Subcutaneous abdominal adipose tissue (tissue), 5 donors: ENCODE data around the gene SLC44A2.

ENCODE experiments used
- H3K27ac ChIP-seq: one replicate; pipeline ENCODE4 v1.7.0; 2013; ENCODE audit warnings: low read depth, mild to moderate bottlenecking, inconsistent platforms, low read length, moderate library complexity
- H3K27me3 ChIP-seq, 5 donors: one replicate each; pipeline ENCODE4 v1.7.0; 2013; ENCODE audit warnings: low read length in 5 of 5, inconsistent platforms in 1 of 5; ENCODE audit not compliant: control insufficient read depth in 5 of 5, insufficient read depth in 4 of 5
- H3K36me3 ChIP-seq, 5 donors: one replicate each; pipeline ENCODE4 v1.7.0; 2013; ENCODE audit warnings: low read length in 5 of 5; ENCODE audit not compliant: control insufficient read depth in 5 of 5, insufficient read depth in 5 of 5
- H3K4me1 ChIP-seq, 5 donors: one replicate each; pipeline ENCODE4 v1.7.0; 2013; ENCODE audit warnings: low read length in 5 of 5, mild to moderate bottlenecking in 3 of 5, moderate library complexity in 1 of 5; ENCODE audit not compliant: control insufficient read depth in 5 of 5, insufficient read depth in 5 of 5
- H3K4me3 ChIP-seq, 5 donors: one replicate each; pipeline ENCODE4 v1.7.0; 2013; ENCODE audit warnings: low read length in 5 of 5, low read depth in 1 of 5
- H3K9ac ChIP-seq, 5 donors: one replicate each; pipeline ENCODE4 v1.7.0; 2013; ENCODE audit warnings: low read length in 5 of 5, mild to moderate bottlenecking in 4 of 5, moderate library complexity in 3 of 5
- H3K9me3 ChIP-seq, 5 donors: one replicate each; pipeline ENCODE4 v1.7.0; 2013; ENCODE audit warnings: low read length in 5 of 5; ENCODE audit not compliant: control insufficient read depth in 5 of 5
- donor health status: healthy.
- donor health status: healthy.
- donor health status: healthy.
- donor health status: healthy.
- donor health status: healthy.

Gene SLC44A2

GRCh38 chr19:10593820-10594637 lies 31.3 kb upstream of the SLC44A2 start:
- Histone ChIP-seq H3K9ac (no peak overlapping the region), H3K36me3 (no peaks in the 10 kb centered on the region), H3K27ac (no peak overlapping the region), H3K27me3 (peaks cover 0 to 2% (median 0%) of the 10 kb centered on the region in 5 donors), H3K9me3 (no peaks in the 10 kb centered on the region), H3K4me1 (peaks cover 5 to 33% (median 20%) of the 10 kb centered on the region in 5 donors), H3K4me3 (no peak overlapping the region)

- no peaks in the 10 kb centered on the region for H3K9me3 ChIP-seq
- no peak overlapping the region for H3K9ac ChIP-seq
- H3K27ac ChIP-seq: no peak overlapping the region
Observed at GRCh38 chr19:10600149-10600548, 25.2 kb upstream of the SLC44A2 start.

GRCh38 chr19:10601999-10602329 lies 23.4 kb upstream of the SLC44A2 start:
- Histone ChIP-seq H3K27ac (no peak overlapping the region), H3K36me3 (no peaks in the 10 kb centered on the region), H3K9ac (no peak overlapping the region), H3K9me3 (no peaks in the 10 kb centered on the region), H3K4me3 (peak overlapping the region in 3 of 5 donors; percentile 18 to 97 (median 47)), H3K4me1 (peaks cover 3 to 37% (median 30%) of the 10 kb centered on the region in 5 donors), H3K27me3 (no peaks in the 10 kb centered on the region)

More at GRCh38 chr19:10600149-10600548, 25.2 kb upstream of the SLC44A2 start:
- no peak overlapping the region for H3K4me3 ChIP-seq
- no peaks in the 10 kb centered on the region for H3K36me3 ChIP-seq
- H3K4me1 ChIP-seq: peaks cover 5 to 49% (median 34%) of the 10 kb centered on the region in 5 donors
- no peaks in the 10 kb centered on the region for H3K27me3 ChIP-seq

GRCh38 chr19:10602330-10603083 lies 22.8 kb upstream of the SLC44A2 start:
- peaks cover 3 to 34% (median 29%) of the 10 kb centered on the region in 5 donors for H3K4me1 ChIP-seq
- no peaks in the 10 kb centered on the region for H3K36me3 ChIP-seq
- H3K27me3 ChIP-seq: no peaks in the 10 kb centered on the region
- H3K4me3 ChIP-seq: peak overlapping the region; percentile 87 to 97 (median 92)
- H3K9ac ChIP-seq: peak overlapping the region; percentile 80 to 96 (median 89)
- peak overlapping the region; percentile 88 for H3K27ac ChIP-seq
- no peaks in the 10 kb centered on the region for H3K9me3 ChIP-seq

GRCh38 chr19:10603084-10603872 lies 22.1 kb upstream of the SLC44A2 start:
- Histone ChIP-seq H3K4me1 (peaks cover 3 to 31% (median 29%) of the 10 kb centered on the region in 5 donors), H3K36me3 (no peaks in the 10 kb centered on the region), H3K9ac (peak overlapping the region; percentile 80 to 96 (median 89)), H3K9me3 (no peaks in the 10 kb centered on the region), H3K27ac (peak overlapping the region; percentile 88), H3K27me3 (no peaks in the 10 kb centered on the region), H3K4me3 (peak overlapping the region; percentile 87 to 97 (median 92))

- Histone ChIP-seq H3K4me1 (peaks cover 3 to 31% (median 29%) of the 10 kb centered on the region in 5 donors), H3K4me3 (peak overlapping the region; percentile 87 to 97 (median 92)), H3K9me3 (no peaks in the 10 kb centered on the region), H3K36me3 (no peaks in the 10 kb centered on the region), H3K9ac (peak overlapping the region in 4 of 5 donors; percentile 80 to 96 (median 88)), H3K27ac (peak overlapping the region; percentile 88), H3K27me3 (no peaks in the 10 kb centered on the region)
Observed at GRCh38 chr19:10603873-10604459, 21.4 kb upstream of the SLC44A2 start.

- Histone ChIP-seq H3K27me3 (no peaks in the 10 kb centered on the region), H3K27ac (peak overlapping the region; percentile 88), H3K4me3 (peak overlapping the region in 4 of 5 donors; percentile 87 to 97 (median 91)), H3K4me1 (peaks cover 3 to 31% (median 29%) of the 10 kb centered on the region in 5 donors), H3K9ac (peak overlapping the region in 3 of 5 donors; percentile 16 to 87 (median 80)), H3K36me3 (no peaks in the 10 kb centered on the region), H3K9me3 (no peaks in the 10 kb centered on the region)
Observed at GRCh38 chr19:10604460-10604980, 20.8 kb upstream of the SLC44A2 start.

- Histone ChIP-seq H3K9ac (no peak overlapping the region), H3K27me3 (no peaks in the 10 kb centered on the region), H3K4me3 (no peak overlapping the region), H3K9me3 (no peaks in the 10 kb centered on the region), H3K27ac (peak overlapping the region; percentile 51), H3K4me1 (peaks cover 5 to 36% (median 21%) of the 10 kb centered on the region in 5 donors), H3K36me3 (no peaks in the 10 kb centered on the region)
Observed at GRCh38 chr19:10611907-10612306, 13.4 kb upstream of the SLC44A2 start.

- H3K36me3 ChIP-seq: no peaks in the 10 kb centered on the region
- peak overlapping the region in 3 of 5 donors; percentile 31 to 71 (median 52) for H3K9ac ChIP-seq
- H3K4me3 ChIP-seq: peak overlapping the region; percentile 6 to 50 (median 39)
- H3K9me3 ChIP-seq: no peaks in the 10 kb centered on the region
- peaks cover 5 to 38% (median 21%) of the 10 kb centered on the region in 5 donors for H3K4me1 ChIP-seq
- H3K27ac ChIP-seq: peak overlapping the region; percentile 51
- H3K27me3 ChIP-seq: no peaks in the 10 kb centered on the region
Observed at GRCh38 chr19:10612499-10613119, 12.7 kb upstream of the SLC44A2 start.
